Neuronal stem cell (in vitro differentiated cells): ENCODE results near the gene COQ10A.
"Not testable (repeated sequence)": the region's sequence is repeated elsewhere in the genome, so short reads cannot be mapped to it uniquely, and the experiment has no call there.

Source experiments
- DNase-seq: peaks from one replicate; pipeline ENCODE4 v3.0.0-alpha.2; 2013; ENCODE audit warnings: low spot score
- H2AFZ ChIP-seq: one replicate; pipeline ENCODE4 v1.6.1; 2013; ENCODE audit warnings: mild to moderate bottlenecking, low read length, inconsistent platforms
- H2AK5ac ChIP-seq: 2 replicates; pipeline ENCODE4 v1.6.1; 2013; ENCODE audit warnings: low read depth, mild to moderate bottlenecking, inconsistent platforms, low read length, moderate library complexity, mixed read lengths
- H2BK120ac ChIP-seq: 2 replicates; pipeline ENCODE4 v1.6.1; 2013; ENCODE audit warnings: low read depth, mild to moderate bottlenecking, inconsistent platforms, low read length, moderate library complexity, mixed read lengths
- H2BK12ac ChIP-seq: one replicate; pipeline ENCODE4 v1.6.1; 2013; ENCODE audit warnings: low read length, inconsistent platforms
- H2BK15ac ChIP-seq: 2 replicates; pipeline ENCODE4 v1.6.1; 2013; ENCODE audit warnings: mild to moderate bottlenecking, low read length, inconsistent platforms, mixed read lengths
- H2BK5ac ChIP-seq: one replicate; pipeline ENCODE4 v1.6.1; 2013; ENCODE audit warnings: inconsistent platforms, mild to moderate bottlenecking, low read length, moderate library complexity
- H3K14ac ChIP-seq: one replicate; pipeline ENCODE4 v1.6.1; 2013; ENCODE audit warnings: low read length, inconsistent platforms
- H3K18ac ChIP-seq: 2 replicates; pipeline ENCODE4 v1.6.1; 2013; ENCODE audit warnings: low read length, inconsistent platforms
- H3K23ac ChIP-seq: 2 replicates; pipeline ENCODE4 v1.6.1; 2013; ENCODE audit warnings: low read depth, mild to moderate bottlenecking, mixed read lengths, low read length, inconsistent platforms; ENCODE audit not compliant: poor library complexity
- H3K27ac ChIP-seq: replicated peaks from 3 replicates; pipeline ENCODE4 v1.5.1; 2013; ENCODE audit warnings: low read length, inconsistent platforms
- H3K27me3 ChIP-seq, 3 experiments: 2 replicates each; pipeline ENCODE4 v1.6.1; 2013; ENCODE audit warnings: low read length in 3 of 3, mild to moderate bottlenecking in 2 of 3, inconsistent platforms in 1 of 3, low read depth in 1 of 3, mixed read lengths in 1 of 3, moderate library complexity in 1 of 3; ENCODE audit not compliant: control insufficient read depth in 3 of 3, insufficient read depth in 3 of 3
- H3K36me3 ChIP-seq, 2 donors: replicated peaks in 1 of 2; 2 replicates each; pipeline ENCODE4 v1.6.1; 2013; ENCODE audit warnings: low read length in 2 of 2; ENCODE audit not compliant: control insufficient read depth in 2 of 2, insufficient read depth in 2 of 2
- H3K4ac ChIP-seq: 2 replicates; pipeline ENCODE4 v1.6.1; 2013; ENCODE audit warnings: inconsistent platforms, mild to moderate bottlenecking, low read length, moderate library complexity
- H3K4me1 ChIP-seq, 2 donors: 1 replicate in 1 of 2; 2 replicates in 1 of 2; pipeline ENCODE4 v1.6.1; 2013; ENCODE audit warnings: low read length in 2 of 2, low read depth in 1 of 2; ENCODE audit not compliant: control insufficient read depth in 2 of 2, insufficient read depth in 1 of 2
- H3K4me2 ChIP-seq: one replicate; pipeline ENCODE4 v1.6.1; 2013; ENCODE audit warnings: mild to moderate bottlenecking, low read length, inconsistent platforms; ENCODE audit not compliant: insufficient read depth, poor library complexity, severe bottlenecking
- H3K4me3 ChIP-seq, 2 donors: 2 replicates each; pipeline ENCODE4 v1.5.1; 2013; ENCODE audit warnings: low read length in 2 of 2, mild to moderate bottlenecking in 2 of 2, inconsistent platforms in 1 of 2, moderate library complexity in 1 of 2
- H3K79me1 ChIP-seq: one replicate; pipeline ENCODE4 v1.6.1; 2013; ENCODE audit warnings: low read depth, mild to moderate bottlenecking, inconsistent platforms, low read length, moderate library complexity
- H3K9ac ChIP-seq: one replicate; pipeline ENCODE4 v1.6.1; 2013; ENCODE audit warnings: mild to moderate bottlenecking, low read depth, low read length, inconsistent platforms; ENCODE audit not compliant: poor library complexity
- H3K9me3 ChIP-seq, 2 donors: replicated peaks in 1 of 2; 2 replicates each; pipeline versions ENCODE3 to v1.6.1; 2013; ENCODE audit warnings: low read length in 2 of 2, mild to moderate bottlenecking in 2 of 2, inconsistent platforms in 1 of 2, low read depth in 1 of 2, mixed read lengths in 1 of 2, moderate library complexity in 1 of 2; ENCODE audit not compliant: control insufficient read depth in 2 of 2, insufficient read depth in 1 of 2
- H4K8ac ChIP-seq: one replicate; pipeline ENCODE4 v1.6.1; 2013; ENCODE audit warnings: low read depth, mild to moderate bottlenecking, inconsistent platforms, low read length, moderate library complexity
- H4K91ac ChIP-seq: one replicate; pipeline ENCODE4 v1.6.1; 2013; ENCODE audit warnings: low read length, low read depth, mild to moderate bottlenecking, inconsistent platforms; ENCODE audit not compliant: poor library complexity
- WGBS, 2 donors: extraction: QIAGEN DNeasy Blood & Tissue Kit; methylation state at CpG; one replicate each; pipeline ENCODE4 v1.1.7; 2013; ENCODE audit warnings: missing lambda C conversion rate in 2 of 2, mixed read lengths in 1 of 2; ENCODE audit not compliant: insufficient read length in 2 of 2, insufficient replicate concordance in 1 of 2; ENCODE audit errors: extremely low coverage in 2 of 2; 5-methylcytosine and 5-hydroxymethylcytosine counted together

COQ10A gene

DNA sequence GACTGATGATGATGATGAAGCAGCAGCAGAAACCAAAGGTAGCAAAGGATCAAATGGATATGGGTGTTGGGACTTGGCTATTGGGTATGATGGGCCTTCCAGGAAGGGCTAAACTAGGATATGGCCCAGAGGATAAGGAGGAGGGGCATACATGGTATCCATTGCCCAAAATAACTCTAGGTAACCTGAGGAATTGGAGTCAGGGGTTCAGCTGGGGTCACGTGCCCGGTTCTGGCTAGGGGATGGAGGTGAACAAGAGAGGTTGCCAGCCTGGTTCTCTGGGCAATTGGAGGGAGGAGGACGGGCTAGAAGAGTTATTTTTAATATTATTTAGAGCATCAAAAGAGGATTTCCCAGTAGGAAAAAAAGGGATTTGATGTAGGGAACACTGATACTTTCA lies 5.8 kb upstream of the COQ10A start:
- Histone ChIP-seq H3K4me1 (peaks cover 8 to 12% of the 10 kb centered on the region in 2 donors), H2BK120ac (no peak overlapping the region), H3K79me1 (peaks cover 10% of the 10 kb centered on the region), H2AK5ac (no peak overlapping the region), H3K23ac (no peak overlapping the region), H3K4me3 (no peak overlapping the region), H4K91ac (no peak overlapping the region), H2AFZ (no peak overlapping the region), H2BK5ac (no peak overlapping the region), H3K4me2 (no peak overlapping the region), H3K36me3 (peaks cover 7 to 14% of the 10 kb centered on the region in 2 donors), H3K4ac (no peak overlapping the region), H3K14ac (no peak overlapping the region), H4K8ac (no peak overlapping the region), H2BK12ac (no peak overlapping the region), H3K18ac (no peak overlapping the region), H3K9ac (no peak overlapping the region), H3K9me3 (no peaks in the 10 kb centered on the region), H3K27me3 (no peaks in the 10 kb centered on the region), H2BK15ac (no peak overlapping the region), H3K27ac (no peak overlapping the region)
- WGBS, 2 donors: no CpG with 5 or more reads among the region's 3 CpGs
- DNase-seq: no peak

DNA sequence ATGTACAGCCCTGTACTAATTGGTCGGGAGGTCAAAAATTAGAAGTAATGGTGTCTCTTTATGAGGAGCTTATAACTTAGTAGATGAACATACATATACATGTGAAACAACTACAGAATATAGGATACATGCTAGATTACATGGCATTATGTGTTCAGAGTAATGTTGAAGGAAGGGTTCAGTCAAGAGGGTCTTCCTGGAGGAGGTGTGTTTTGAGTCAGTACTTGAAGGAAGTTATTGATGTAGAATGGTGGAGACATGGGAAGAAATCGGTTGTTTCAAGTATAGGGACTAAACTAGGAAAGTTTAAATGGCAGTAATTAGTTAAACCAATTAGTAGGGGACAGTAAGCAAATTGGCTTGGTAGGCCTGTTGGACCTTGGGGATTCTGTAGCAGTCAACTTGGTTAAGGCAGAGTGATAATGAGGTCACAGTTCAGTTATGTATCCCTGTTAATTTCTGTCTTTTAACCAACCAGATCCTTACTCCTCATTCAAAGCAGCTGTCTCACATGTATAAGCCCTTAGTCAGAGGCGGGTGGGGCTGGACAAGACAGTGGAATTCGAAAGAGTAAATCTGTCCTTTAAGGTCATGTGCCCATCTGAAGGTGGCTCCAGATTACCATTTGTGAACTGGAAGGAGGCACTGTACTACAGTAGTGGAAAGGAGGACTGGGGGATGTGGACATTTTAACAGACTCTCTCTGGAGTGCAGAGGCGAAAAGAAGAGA lies 5.1 kb upstream of the COQ10A start:
- Histone ChIP-seq H3K4me2 (no peak overlapping the region), H2BK15ac (no peak overlapping the region), H3K4me1 (peaks cover 9 to 13% of the 10 kb centered on the region in 2 donors), H3K9me3 (no peaks in the 10 kb centered on the region), H3K4me3 (no peak overlapping the region), H3K14ac (no peak overlapping the region), H2AFZ (no peak overlapping the region), H3K79me1 (peaks cover 8% of the 10 kb centered on the region), H2BK5ac (no peak overlapping the region), H4K91ac (no peak overlapping the region), H3K27me3 (no peaks in the 10 kb centered on the region), H3K27ac (no peak overlapping the region), H2BK12ac (no peak overlapping the region), H3K23ac (no peak overlapping the region), H3K4ac (no peak overlapping the region), H2BK120ac (no peak overlapping the region), H3K9ac (no peak overlapping the region), H3K36me3 (peaks cover 4 to 6% of the 10 kb centered on the region in 2 donors), H3K18ac (no peak overlapping the region), H2AK5ac (no peak overlapping the region), H4K8ac (no peak overlapping the region)
- WGBS, 2 donors: no CpG with 5 or more reads among the region's 5 CpGs
- no peak for DNase-seq

DNA sequence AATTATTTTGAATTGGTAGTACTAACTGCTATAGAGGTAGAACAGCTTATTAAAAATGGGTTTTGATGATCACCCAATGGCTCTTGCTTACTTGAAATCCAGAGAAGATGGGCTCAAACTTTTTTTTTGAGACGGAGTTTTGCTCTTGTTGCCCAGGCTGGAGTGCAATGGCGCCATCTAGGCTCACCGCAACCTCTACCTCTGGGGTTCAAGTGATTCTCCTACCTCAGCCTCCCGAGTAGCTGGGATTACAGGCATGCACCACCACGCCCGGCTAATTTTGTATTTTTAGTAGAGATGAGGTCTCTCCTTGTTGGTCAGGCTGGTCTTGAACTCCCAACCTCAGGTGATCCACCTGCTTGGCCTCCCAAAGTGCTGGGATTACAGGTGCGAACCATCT lies 3.8 kb upstream of the COQ10A start:
- not testable (repeated sequence) for H3K36me3 ChIP-seq, H3K23ac ChIP-seq, H2BK15ac ChIP-seq, H3K18ac ChIP-seq, H4K8ac ChIP-seq, H3K4me2 ChIP-seq, H2BK120ac ChIP-seq, H2BK12ac ChIP-seq, H3K4me3 ChIP-seq, H3K27ac ChIP-seq, H3K14ac ChIP-seq, H3K4ac ChIP-seq, H2AFZ ChIP-seq, H3K9ac ChIP-seq, H3K9me3 ChIP-seq, H4K91ac ChIP-seq, H3K27me3 ChIP-seq, DNase-seq, H2BK5ac ChIP-seq, H2AK5ac ChIP-seq, H3K79me1 ChIP-seq
- WGBS, 2 donors: no CpG with 5 or more reads among the region's 7 CpGs
- H3K4me1 ChIP-seq: peaks cover 8 to 11% of the 10 kb centered on the region in 2 donors

DNA sequence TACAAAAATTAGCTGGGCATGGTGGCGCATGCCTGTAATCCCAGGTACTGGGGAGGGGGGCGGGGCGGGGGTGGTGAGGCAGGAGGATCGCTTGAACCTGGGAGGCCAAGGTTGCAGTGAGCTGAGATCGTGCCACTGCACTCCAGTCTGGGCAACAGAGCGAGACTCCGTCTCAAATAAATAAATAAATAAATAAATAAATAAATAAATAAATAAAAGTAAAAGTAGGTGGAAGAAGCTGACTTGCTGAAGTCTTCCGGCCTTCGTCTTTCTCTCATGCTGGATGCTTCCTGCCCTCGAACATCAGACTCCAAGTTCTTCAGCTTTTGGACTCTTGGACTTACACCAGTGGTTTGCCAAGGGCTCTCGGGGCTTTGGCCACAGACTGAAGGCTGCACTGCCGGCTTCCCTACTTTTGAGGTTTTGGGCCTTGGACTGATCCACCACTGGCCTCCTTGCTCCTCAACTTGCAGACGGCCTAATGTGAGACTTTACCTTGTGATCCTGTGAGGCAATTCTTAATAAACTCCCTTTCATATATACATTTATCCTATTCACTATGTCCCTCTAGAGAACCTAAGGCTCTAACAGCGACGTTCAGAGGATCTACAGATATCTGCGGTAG lies 562 bp upstream of the COQ10A start:
- H3K4me3 ChIP-seq: peak overlapping the region; percentile 79 to 90
- DNase-seq: not testable (repeated sequence)

More for the DNA sequence above, 562 bp upstream of the COQ10A start:
- Histone ChIP-seq H2BK5ac (peak overlapping the region; percentile 70), H2AFZ (peak overlapping the region; percentile 100), H3K4me2 (peak overlapping the region; percentile 67), H3K36me3 (peaks cover 13 to 28% of the 10 kb centered on the region in 2 donors), H3K27ac (peak overlapping the region; percentile 98), H2BK15ac (peak overlapping the region; percentile 82)
- not testable (repeated sequence) for H4K91ac ChIP-seq, H3K23ac ChIP-seq, H3K4me1 ChIP-seq, H2BK120ac ChIP-seq, H2BK12ac ChIP-seq, H3K9ac ChIP-seq, H3K14ac ChIP-seq, H4K8ac ChIP-seq, H3K18ac ChIP-seq, H3K4ac ChIP-seq, H3K27me3 ChIP-seq, H3K9me3 ChIP-seq, H2AK5ac ChIP-seq, H3K79me1 ChIP-seq
- no CpG with 5 or more reads among the region's 16 CpGs for WGBS, 2 donors
